ENCODE data around the gene PUS1. TPM values are rescaled to one million over a fixed set of nuclear protein-coding genes. Genes with fewer than 3 reads are reported as not detected.

The PUS1 gene
- total and polyA plus RNA-seq, 2 of the 4 experiments (the other 2 are of a cell fraction) = 14.0 to 36.7 TPM

DNA sequence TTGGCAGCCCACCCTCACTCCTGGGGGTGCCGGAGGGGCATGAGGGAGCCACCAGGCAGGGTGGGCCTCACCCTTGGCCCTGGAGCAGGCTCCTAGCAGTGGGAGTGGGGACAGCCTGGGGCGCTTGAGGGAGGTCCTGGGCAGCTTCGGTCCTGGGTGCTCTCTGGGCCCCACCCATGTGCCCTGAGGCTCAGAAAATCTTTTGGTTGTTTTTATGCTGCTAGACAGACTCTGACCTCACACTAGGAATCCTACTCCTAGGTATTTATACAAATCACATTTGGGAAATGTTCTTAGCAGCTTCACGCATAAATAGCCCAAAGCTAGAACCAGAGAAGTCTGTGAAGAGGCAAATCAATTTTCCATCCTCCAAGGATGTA is 45.6 kb upstream of the PUS1 start:
- Histone ChIP-seq H3K56ac (ENCODE audit: extremely low read depth, insufficient read depth, low read length) (no peak overlapping the region), H3K4me1 (ENCODE audit: control insufficient read depth, insufficient read depth, low read length) (no peaks in the 10 kb centered on the region), H3K4me3 (ENCODE audit: insufficient read depth, low read depth, low read length) (no peak overlapping the region), H3K4me2 (ENCODE audit: low read depth, low read length) (no peak overlapping the region), H4K8ac (ENCODE audit: low read depth in 2 of 2, low read length in 2 of 2) (no peak overlapping the region), H2AFZ (replicated peaks; ENCODE audit: low read length, poor library complexity) (peak overlapping the region; percentile 13), H2BK15ac (ENCODE audit: low read depth, low read length) (no peak overlapping the region), H4K5ac (ENCODE audit: low read depth, low read length) (no peak overlapping the region), H4K20me1 (ENCODE audit: insufficient read depth, low read length) (no peaks in the 10 kb centered on the region), H2AK5ac (ENCODE audit: low read depth, low read length) (no peak overlapping the region), H2BK5ac (ENCODE audit: low read depth, low read length, poor library complexity, severe bottlenecking) (no peak overlapping the region), H3K79me1 (ENCODE audit: low read depth in 1 of 2, low read length in 2 of 2) (no peaks in the 10 kb centered on the region), H2BK120ac (ENCODE audit: low read depth, low read length) (no peak overlapping the region), H3K27me3 (ENCODE audit: control insufficient read depth, insufficient read depth, low read length) (peaks cover 17% of the 10 kb centered on the region), H3K36me3 (ENCODE audit: control insufficient read depth, insufficient read depth, low read length) (no peaks in the 10 kb centered on the region), H3K27ac (ENCODE audit: insufficient read depth, low read length) (no peak overlapping the region), H2AK9ac (replicated peaks; ENCODE audit: low read depth, low read length, poor library complexity) (no peak overlapping the region), H3K18ac (ENCODE audit: low read depth, low read length) (no peak overlapping the region), H3K9me3 (ENCODE audit: control insufficient read depth, insufficient read depth, low read length) (peaks cover 5% of the 10 kb centered on the region; the same call in 1 of the 2 replicates), H3K23ac (ENCODE audit: low read depth, low read length) (no peak overlapping the region), H3K4ac (ENCODE audit: low read depth, low read length) (no peak overlapping the region), H3K9ac (ENCODE audit: low read depth, low read length) (no peak overlapping the region), H4K91ac (ENCODE audit: insufficient read depth, low read depth, low read length) (no peak overlapping the region), H3K14ac (replicated peaks; ENCODE audit: low read depth, low read length) (no peak overlapping the region), H3K9me1 (ENCODE audit: insufficient read depth, low read length) (no peaks in the 10 kb centered on the region), H2BK20ac (ENCODE audit: low read depth, low read length) (no peak overlapping the region)
- intact Hi-C loops (cut with micrococcal nuclease) (no loop called here), dilution Hi-C loops (cut with HindIII; ENCODE audit: low sequenced_read_pairs, unreplicated experiment) (no loop called here), in situ Hi-C loops (cut with MboI; ENCODE audit: low sequenced_read_pairs) (no loop called here)
- no peak for ATAC-seq (ENCODE audit: low read depth)
- BruUV-seq (replicated peaks) = no TSS peak
- no peak for TF ChIP-seq MAFK (IDR thresholded peaks at IDR 0.05; ENCODE audit: low read depth, low read length)
- TF ChIP-seq, protein P1, sequence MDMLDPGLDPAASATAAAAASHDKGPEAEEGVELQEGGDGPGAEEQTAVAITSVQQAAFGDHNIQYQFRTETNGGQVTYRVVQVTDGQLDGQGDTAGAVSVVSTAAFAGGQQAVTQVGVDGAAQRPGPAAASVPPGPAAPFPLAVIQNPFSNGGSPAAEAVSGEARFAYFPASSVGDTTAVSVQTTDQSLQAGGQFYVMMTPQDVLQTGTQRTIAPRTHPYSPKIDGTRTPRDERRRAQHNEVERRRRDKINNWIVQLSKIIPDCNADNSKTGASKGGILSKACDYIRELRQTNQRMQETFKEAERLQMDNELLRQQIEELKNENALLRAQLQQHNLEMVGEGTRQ (IDR thresholded peaks at IDR 0.05; ENCODE audit: low read depth, low read length) = no peak
- TF ChIP-seq SMC3 (IDR thresholded peaks at IDR 0.05; ENCODE audit: low read depth, low read length) = no peak
- TF ChIP-seq RAD21 (IDR thresholded peaks at IDR 0.05; ENCODE audit: low read length) = no peak
- no peak for TF ChIP-seq CEBPB (IDR thresholded peaks at IDR 0.05; ENCODE audit: low read depth, low read length)
- no peak for TF ChIP-seq MAZ (IDR thresholded peaks at IDR 0.05; ENCODE audit: borderline replicate concordance, low read depth, low read length)
- no peak for TF ChIP-seq RFX5 (IDR thresholded peaks at IDR 0.05; ENCODE audit: low read depth, low read length)
- no peak for TF ChIP-seq CHD1 (IDR thresholded peaks at IDR 0.05; ENCODE audit: low read depth, low read length)
- no peak for TF ChIP-seq POLR2A (IDR thresholded peaks at IDR 0.05; ENCODE audit: low read depth, low read length)
- TF ChIP-seq MXI1 (IDR thresholded peaks at IDR 0.05; ENCODE audit: borderline replicate concordance, low read depth, low read length) = no peak
- no peak for TF ChIP-seq RCOR1 (IDR thresholded peaks at IDR 0.05; ENCODE audit: insufficient replicate concordance, low read length)
- TF ChIP-seq, protein P2, sequence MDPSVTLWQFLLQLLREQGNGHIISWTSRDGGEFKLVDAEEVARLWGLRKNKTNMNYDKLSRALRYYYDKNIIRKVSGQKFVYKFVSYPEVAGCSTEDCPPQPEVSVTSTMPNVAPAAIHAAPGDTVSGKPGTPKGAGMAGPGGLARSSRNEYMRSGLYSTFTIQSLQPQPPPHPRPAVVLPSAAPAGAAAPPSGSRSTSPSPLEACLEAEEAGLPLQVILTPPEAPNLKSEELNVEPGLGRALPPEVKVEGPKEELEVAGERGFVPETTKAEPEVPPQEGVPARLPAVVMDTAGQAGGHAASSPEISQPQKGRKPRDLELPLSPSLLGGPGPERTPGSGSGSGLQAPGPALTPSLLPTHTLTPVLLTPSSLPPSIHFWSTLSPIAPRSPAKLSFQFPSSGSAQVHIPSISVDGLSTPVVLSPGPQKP (IDR thresholded peaks at IDR 0.05; ENCODE audit: borderline replicate concordance, low read depth, low read length) = no peak
- WGBS, 2 experiments (ENCODE audit: extremely low coverage in 2 of 2, insufficient read length in 1 of 2) = 90% methylated on average over 2 of the region's 4 CpGs; no CpG with 5 or more reads in 1 of the 2 experiments
- CTCF ChIA-PET = no interaction called here
- POLR2A ChIA-PET (ENCODE audit: unreplicated experiment) = no interaction called here
- DNase-seq = no peak

All from IMR-90 (cell line).